HG02588 (cell line): ENCODE measurements around the gene ADCYAP1R1.

Source experiments
- ATAC-seq: cut with Tn5 transposase; IDR thresholded peaks from one replicate; pipeline ENCODE4 v1.9.1; 2021; ENCODE audit warnings: mild to moderate bottlenecking, moderate library complexity; ENCODE audit not compliant: unreplicated experiment

Gene ADCYAP1R1

GRCh38 chr7:31036924-31037323 is 15.2 kb upstream of the ADCYAP1R1 start:
- ATAC-seq = no peak

GRCh38 chr7:31043051-31043471 is 9.0 kb upstream of the ADCYAP1R1 start:
- no peak for ATAC-seq

- no peak for ATAC-seq
Observed at GRCh38 chr7:31044529-31044928, 7.6 kb upstream of the ADCYAP1R1 start.

- ATAC-seq = no peak
Observed at GRCh38 chr7:31046723-31047122, 5.4 kb upstream of the ADCYAP1R1 start.

- ATAC-seq = no peak
Observed at GRCh38 chr7:31047313-31048146, 4.6 kb upstream of the ADCYAP1R1 start.

GRCh38 chr7:31049005-31049765 is 2.9 kb upstream of the ADCYAP1R1 start:
- no peak for ATAC-seq

GRCh38 chr7:31052487-31052840 is 356 bp downstream of the ADCYAP1R1 start:
- ATAC-seq = no peak

- no peak for ATAC-seq
Observed at GRCh38 chr7:31052841-31053601, 913 bp downstream of the ADCYAP1R1 start.

GRCh38 chr7:31053986-31054385 is 1.9 kb downstream of the ADCYAP1R1 start:
- no peak for ATAC-seq

- ATAC-seq = no peak
Observed at GRCh38 chr7:31054608-31055278, 2.6 kb downstream of the ADCYAP1R1 start.

- no peak for ATAC-seq
Observed at GRCh38 chr7:31055471-31055870, 3.4 kb downstream of the ADCYAP1R1 start.

- ATAC-seq = no peak
Observed at GRCh38 chr7:31056775-31057346, 4.8 kb downstream of the ADCYAP1R1 start.

- no peak for ATAC-seq
Observed at GRCh38 chr7:31058122-31058521, 6.0 kb downstream of the ADCYAP1R1 start.

GRCh38 chr7:31058688-31059087 is 6.6 kb downstream of the ADCYAP1R1 start:
- no peak for ATAC-seq

- ATAC-seq = no peak
Observed at GRCh38 chr7:31059551-31059950, 7.4 kb downstream of the ADCYAP1R1 start.

GRCh38 chr7:31061185-31061584 is 9.1 kb downstream of the ADCYAP1R1 start:
- ATAC-seq = no peak

GRCh38 chr7:31062746-31063435 is 10.8 kb downstream of the ADCYAP1R1 start:
- ATAC-seq = no peak

GRCh38 chr7:31065021-31065593 is 13.0 kb downstream of the ADCYAP1R1 start:
- no peak for ATAC-seq

GRCh38 chr7:31065840-31066239 is 13.7 kb downstream of the ADCYAP1R1 start:
- no peak for ATAC-seq
